ENCODE measurements around the gene ME3.

Gene ME3

GRCh38 chr11:86692317-86692716, 19.9 kb upstream of the ME3 start:
- DNase-seq, result no peak

GRCh38 chr11:86688398-86689179, 16.2 kb upstream of the ME3 start:
- no peak for DNase-seq

GRCh38 chr11:86687185-86687778, 14.9 kb upstream of the ME3 start:
- no peak for DNase-seq

GRCh38 chr11:86686531-86686930, 14.1 kb upstream of the ME3 start:
- DNase-seq, result no peak

GRCh38 chr11:86681483-86681756, 9.0 kb upstream of the ME3 start:
- no peak for DNase-seq

GRCh38 chr11:86680716-86681482, 8.5 kb upstream of the ME3 start:
- DNase-seq, result no peak

GRCh38 chr11:86678823-86679222, 6.4 kb upstream of the ME3 start:
- DNase-seq, result peak; percentile 19

- peak; percentile 48 for DNase-seq
Measured at GRCh38 chr11:86678296-86678695, 5.9 kb upstream of the ME3 start.

- DNase-seq, result peak; percentile 25
Measured at GRCh38 chr11:86676533-86677154, 4.2 kb upstream of the ME3 start.

GRCh38 chr11:86676010-86676409, 3.6 kb upstream of the ME3 start:
- DNase-seq, result no peak

- no peak for DNase-seq
Measured at GRCh38 chr11:86675017-86675416, 2.6 kb upstream of the ME3 start.

GRCh38 chr11:86673872-86674750, 1.7 kb upstream of the ME3 start:
- no peak for DNase-seq

- DNase-seq, result no peak
Measured at GRCh38 chr11:86673055-86673843, 833 bp upstream of the ME3 start.

GRCh38 chr11:86671531-86672006, 847 bp downstream of the ME3 start:
- peak; percentile 31 for DNase-seq

GRCh38 chr11:86670911-86671310, 1.5 kb downstream of the ME3 start:
- peak; percentile 16 for DNase-seq

- peak; percentile 80 for DNase-seq
Measured at GRCh38 chr11:86670181-86670580, 2.2 kb downstream of the ME3 start.

GRCh38 chr11:86669424-86669823, 3.0 kb downstream of the ME3 start:
- peak; percentile 85 for DNase-seq

- no peak for DNase-seq
Measured at GRCh38 chr11:86668929-86669328, 3.5 kb downstream of the ME3 start.

GRCh38 chr11:86666193-86666592, 6.2 kb downstream of the ME3 start:
- no peak for DNase-seq

GRCh38 chr11:86664930-86665329, 7.5 kb downstream of the ME3 start:
- no peak for DNase-seq

GRCh38 chr11:86663761-86664160, 8.7 kb downstream of the ME3 start:
- no peak for DNase-seq

- DNase-seq, result no peak
Measured at GRCh38 chr11:86663291-86663690, 9.1 kb downstream of the ME3 start.

Data from NCI-H82 (cell line).